Hindlimb muscle (tissue), 1 donor: Measurements from ENCODE around the gene GPR132. TPM values are rescaled to one million over a fixed set of nuclear protein-coding genes. Genes with fewer than 3 reads are reported as not detected.
"Not testable (repeated sequence)": the region's sequence is repeated elsewhere in the genome, so short reads cannot be mapped to it uniquely, and the experiment has no call there.

Experiments used
- DNase-seq: peaks from one replicate; pipeline ENCODE4 v3.0.0-alpha.2; 2013
- polyA plus RNA-seq: library from polyadenylated mRNA; unstranded; fragments of 120-200 nt; gene quantifications from one replicate; pipeline ENCODE4 v1.2.1, GENCODE V29; 2013; ENCODE audit not compliant: insufficient read length

GPR132 gene
- polyA plus RNA-seq, 1 donor = 0.84 TPM

DNA sequence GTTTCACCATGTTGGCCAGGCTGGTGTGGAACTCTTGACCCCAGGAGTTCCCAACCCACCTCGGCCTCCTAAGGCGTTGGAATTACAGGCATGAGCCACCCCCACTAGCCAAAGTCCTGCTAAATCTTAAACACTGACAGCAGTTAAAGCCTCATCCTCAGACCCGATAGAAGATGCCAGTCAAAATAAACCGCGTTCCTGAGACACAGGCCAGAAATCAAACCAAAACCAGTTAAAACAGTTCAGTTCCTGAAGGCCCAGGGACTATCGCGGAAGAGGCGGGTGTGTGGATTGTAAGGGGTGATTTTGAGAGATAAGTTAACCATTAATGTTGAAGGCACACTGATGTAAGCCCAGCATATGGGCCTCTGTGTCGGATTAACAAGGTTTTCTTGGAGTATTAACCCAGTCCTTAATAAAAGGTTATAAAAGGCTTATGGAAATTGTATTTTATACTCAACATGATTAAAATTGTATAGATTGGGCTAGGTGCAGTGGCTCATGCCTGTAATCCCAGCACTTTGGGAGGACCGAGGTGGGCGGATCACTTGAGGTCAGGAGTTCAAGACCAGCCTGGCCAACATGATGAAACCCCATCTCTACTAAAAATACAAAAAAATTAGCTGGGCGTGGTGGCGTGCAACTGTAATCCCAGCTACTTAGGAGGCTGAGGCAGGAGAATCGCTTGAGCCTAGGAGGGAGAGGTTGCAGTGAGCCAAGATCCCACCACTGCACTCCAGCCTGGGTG lies 25.6 kb downstream of the GPR132 start:
- DNase-seq = no peak

- not testable (repeated sequence) for DNase-seq
Observed at GRCh38 chr14:105035616-105036015, 29.6 kb downstream of the GPR132 start.

- DNase-seq = no peak
Observed at GRCh38 chr14:105034315-105035039, 30.8 kb downstream of the GPR132 start.

DNA sequence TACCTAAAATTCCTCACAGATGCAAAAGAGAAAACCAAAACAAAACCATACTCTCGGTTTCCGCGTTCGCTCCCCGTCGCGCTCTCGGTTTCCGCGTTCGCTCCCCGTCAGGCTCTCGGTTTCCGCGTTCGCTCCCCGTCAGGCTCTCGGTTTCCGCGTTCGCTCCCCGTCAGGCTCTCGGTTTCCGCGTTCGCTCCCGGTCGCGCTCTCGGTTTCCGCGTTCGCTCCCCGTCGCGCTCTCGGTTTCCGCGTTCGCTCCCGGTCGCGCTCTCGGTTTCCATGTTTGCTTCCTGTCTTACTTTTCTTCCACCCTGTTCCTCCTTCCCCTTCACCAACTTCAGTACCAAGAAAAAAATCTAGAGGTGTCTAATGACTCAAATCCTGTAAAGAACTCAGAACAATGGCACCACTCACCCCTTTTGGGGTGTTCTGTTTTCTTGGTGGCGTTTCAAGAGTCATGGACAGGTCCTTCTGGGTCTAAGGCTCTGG lies 31.8 kb downstream of the GPR132 start:
- not testable (repeated sequence) for DNase-seq

DNA sequence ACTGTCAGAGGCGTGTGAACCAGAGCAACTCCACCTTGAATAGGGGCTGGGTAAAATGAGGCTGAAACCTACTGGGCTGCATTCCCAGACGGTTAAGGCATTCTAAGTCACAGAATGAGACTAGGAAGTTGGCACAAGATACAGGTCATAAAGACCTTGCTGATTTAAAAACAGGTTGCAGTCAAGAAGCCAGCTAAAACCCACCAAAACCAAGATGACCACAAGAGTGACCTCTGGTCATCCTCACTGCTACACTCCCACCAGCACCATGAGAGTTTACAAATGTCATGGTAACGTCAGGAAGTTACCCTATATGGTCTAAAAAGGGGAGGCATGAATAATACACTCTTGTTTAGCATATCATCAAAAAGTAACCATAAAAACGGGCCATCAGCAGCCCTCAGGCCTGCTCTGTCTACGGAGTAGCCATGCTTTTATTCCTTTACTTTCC lies 32.8 kb downstream of the GPR132 start:
- DNase-seq = not testable (repeated sequence)

- DNase-seq = no peak
Observed at GRCh38 chr14:105030836-105031396, 34.3 kb downstream of the GPR132 start.

DNA sequence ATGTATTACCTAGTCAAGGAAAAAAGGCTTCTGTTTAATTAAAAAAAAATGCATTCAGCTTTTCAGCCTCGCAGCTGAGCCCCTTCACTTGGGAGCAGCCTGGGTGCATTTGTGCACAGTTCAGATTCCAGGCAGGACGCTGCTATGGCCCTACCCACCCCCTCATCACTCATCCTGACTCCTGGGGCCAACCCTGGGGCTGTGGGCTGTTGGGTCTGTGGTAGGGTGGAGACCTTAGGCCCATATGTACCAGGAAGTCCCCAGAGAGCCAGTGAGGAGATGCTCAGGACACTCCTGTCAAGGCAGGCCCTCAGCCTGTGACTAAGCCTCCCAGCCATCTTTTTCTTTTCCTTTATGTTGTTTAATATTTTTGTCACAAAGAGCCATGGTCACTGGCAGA lies 35.0 kb downstream of the GPR132 start:
- DNase-seq = no peak

GRCh38 chr14:105029402-105029801 lies 35.8 kb downstream of the GPR132 start:
- no peak for DNase-seq

GRCh38 chr14:105028251-105028927 lies 36.8 kb downstream of the GPR132 start:
- no peak for DNase-seq

GRCh38 chr14:105027718-105028117 lies 37.5 kb downstream of the GPR132 start:
- DNase-seq = not testable (repeated sequence)

GRCh38 chr14:105026802-105027563 lies 38.2 kb downstream of the GPR132 start:
- DNase-seq = no peak

- no peak for DNase-seq
Observed at GRCh38 chr14:105026033-105026785, 39.0 kb downstream of the GPR132 start.

DNA sequence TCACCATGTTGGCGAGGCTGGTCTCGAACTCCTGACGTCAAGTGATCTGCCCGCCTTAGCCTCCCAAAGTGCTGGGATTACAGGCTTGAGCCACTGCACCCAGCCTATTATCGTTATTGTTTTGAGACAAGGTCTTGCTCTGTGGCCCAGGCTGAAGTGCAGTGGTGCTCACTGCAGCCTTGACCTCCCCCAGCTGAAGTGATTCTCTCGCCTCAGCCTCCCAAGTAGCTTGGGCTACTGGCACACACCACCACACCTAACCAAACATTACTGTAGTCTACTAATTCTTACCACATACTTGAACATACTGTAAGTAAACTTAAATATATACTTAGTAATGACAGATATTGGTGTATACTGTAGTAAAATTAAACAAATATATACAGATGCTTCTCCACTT lies 39.8 kb downstream of the GPR132 start:
- DNase-seq = no peak

GRCh38 chr14:105023791-105024480 lies 41.3 kb downstream of the GPR132 start:
- no peak for DNase-seq

DNA sequence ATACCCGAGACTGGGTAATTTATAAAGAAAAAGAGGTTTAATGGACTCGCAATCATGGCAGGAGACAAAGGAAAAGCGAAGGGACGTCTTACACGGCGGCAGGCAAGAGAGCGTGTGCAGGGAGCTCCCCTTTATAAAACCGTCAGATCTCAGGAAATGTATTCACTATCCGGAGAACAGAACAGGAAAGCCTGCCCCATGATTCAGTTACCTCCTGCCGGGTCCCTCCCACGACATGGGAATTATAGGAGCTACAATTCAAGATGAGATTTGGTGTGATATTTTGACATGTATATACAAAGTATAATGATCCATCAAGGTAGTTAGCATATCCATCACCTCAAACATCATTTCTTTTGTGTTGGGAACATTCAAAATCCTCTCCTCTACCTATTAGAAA lies 42.1 kb downstream of the GPR132 start:
- no peak for DNase-seq

GRCh38 chr14:105022276-105022670 lies 43.0 kb downstream of the GPR132 start:
- DNase-seq = no peak

GRCh38 chr14:105021656-105022275 lies 43.5 kb downstream of the GPR132 start:
- DNase-seq = peak; percentile 48

DNA sequence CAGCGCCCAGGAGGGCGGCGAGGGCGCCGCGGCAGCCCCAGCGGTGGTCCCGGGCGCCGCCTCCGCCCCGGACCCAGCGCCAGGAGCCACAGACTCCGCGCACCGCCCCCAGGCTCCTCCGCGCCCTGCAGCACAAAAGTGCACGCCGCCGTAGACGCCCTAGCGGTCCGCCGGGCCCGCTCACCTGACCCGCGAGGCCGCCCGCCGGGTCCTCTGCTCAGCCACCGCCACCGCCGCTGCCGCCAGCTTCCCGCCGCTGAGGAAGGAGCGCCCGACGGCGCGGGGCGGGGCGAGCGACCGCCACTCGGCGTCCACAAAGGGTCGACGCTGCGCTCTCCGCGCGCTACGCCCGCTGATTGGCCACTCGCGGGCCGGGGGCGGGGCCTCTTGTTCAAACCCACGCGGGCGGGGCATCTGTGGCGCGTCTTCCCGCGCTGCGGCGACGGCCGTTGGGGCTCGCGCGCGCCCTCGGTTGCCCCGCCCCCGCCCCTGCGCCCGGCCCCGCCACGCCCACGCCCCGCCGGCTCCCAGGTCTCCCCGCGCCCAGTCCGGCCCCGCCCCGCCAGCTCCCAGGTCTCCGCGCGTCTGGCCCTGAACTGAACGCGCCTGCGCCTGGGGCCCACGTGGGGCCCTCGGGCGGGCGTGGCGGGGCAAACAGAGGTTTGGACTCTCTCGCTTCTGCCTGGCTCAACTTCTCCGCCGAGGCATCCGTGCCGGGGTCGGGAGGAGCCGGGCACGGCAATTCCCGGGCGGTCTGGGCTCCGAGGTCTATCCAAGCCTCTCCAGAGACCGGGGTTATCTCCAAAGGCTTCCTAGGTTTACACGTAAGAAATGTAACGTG lies 44.2 kb downstream of the GPR132 start, which contains the start of gene CDCA4:
Gene CDCA4, minus strand, starts transcription at position 269 of the 841 bp plus-strand sequence. CDS start 9,154 bp downstream, outside the sequence.
- peak; percentile 98 for DNase-seq
